ENCODE measurements around the gene JAZF1.

Gene JAZF1

GRCh38 chr7:28224172-28224571 is 43.6 kb upstream of the JAZF1 start:
- DNase-seq (ENCODE audit: low spot score): no peak
- in situ Hi-C loops (cut with MboI; ENCODE audit: low pct_unique_long_range_greater_than_20kb, low sequenced_read_pairs, unreplicated experiment): no loop called here
- no peak for TF ChIP-seq CTCF (IDR thresholded peaks at IDR 0.05; ENCODE audit: extremely low read depth, insufficient read depth, missing control alignments)

GRCh38 chr7:28222636-28223035 is 42.0 kb upstream of the JAZF1 start:
- no peak for TF ChIP-seq CTCF (IDR thresholded peaks at IDR 0.05; ENCODE audit: extremely low read depth, insufficient read depth, missing control alignments)
- no peak for DNase-seq (ENCODE audit: low spot score)
- in situ Hi-C loops (cut with MboI; ENCODE audit: low pct_unique_long_range_greater_than_20kb, low sequenced_read_pairs, unreplicated experiment): no loop called here

- no peak for DNase-seq (ENCODE audit: low spot score)
- in situ Hi-C loops (cut with MboI; ENCODE audit: low pct_unique_long_range_greater_than_20kb, low sequenced_read_pairs, unreplicated experiment): no loop called here
- TF ChIP-seq CTCF (IDR thresholded peaks at IDR 0.05; ENCODE audit: extremely low read depth, insufficient read depth, missing control alignments): no peak
Observed at GRCh38 chr7:28219793-28220192, 39.2 kb upstream of the JAZF1 start.

- TF ChIP-seq CTCF (IDR thresholded peaks at IDR 0.05; ENCODE audit: extremely low read depth, insufficient read depth, missing control alignments): no peak
- in situ Hi-C loops (cut with MboI; ENCODE audit: low pct_unique_long_range_greater_than_20kb, low sequenced_read_pairs, unreplicated experiment): no loop called here
- DNase-seq (ENCODE audit: low spot score): no peak
Observed at GRCh38 chr7:28217143-28217542, 36.5 kb upstream of the JAZF1 start.

GRCh38 chr7:28211006-28211405 is 30.4 kb upstream of the JAZF1 start:
- in situ Hi-C loops (cut with MboI; ENCODE audit: low pct_unique_long_range_greater_than_20kb, low sequenced_read_pairs, unreplicated experiment): no loop called here
- no peak for DNase-seq (ENCODE audit: low spot score)
- no peak for TF ChIP-seq CTCF (IDR thresholded peaks at IDR 0.05; ENCODE audit: extremely low read depth, insufficient read depth, missing control alignments)

- DNase-seq (ENCODE audit: low spot score): no peak
- in situ Hi-C loops (cut with MboI; ENCODE audit: low pct_unique_long_range_greater_than_20kb, low sequenced_read_pairs, unreplicated experiment): no loop called here
- TF ChIP-seq CTCF (IDR thresholded peaks at IDR 0.05; ENCODE audit: extremely low read depth, insufficient read depth, missing control alignments): no peak
Observed at GRCh38 chr7:28208506-28208905, 27.9 kb upstream of the JAZF1 start.
